ENCODE data around the gene PRKAR1B. TPM values are rescaled to one million over a fixed set of nuclear protein-coding genes. Genes with fewer than 3 reads are reported as not detected.

Gene PRKAR1B
- total RNA-seq, 1 donor from 2014 or later = 14.0 TPM

DNA sequence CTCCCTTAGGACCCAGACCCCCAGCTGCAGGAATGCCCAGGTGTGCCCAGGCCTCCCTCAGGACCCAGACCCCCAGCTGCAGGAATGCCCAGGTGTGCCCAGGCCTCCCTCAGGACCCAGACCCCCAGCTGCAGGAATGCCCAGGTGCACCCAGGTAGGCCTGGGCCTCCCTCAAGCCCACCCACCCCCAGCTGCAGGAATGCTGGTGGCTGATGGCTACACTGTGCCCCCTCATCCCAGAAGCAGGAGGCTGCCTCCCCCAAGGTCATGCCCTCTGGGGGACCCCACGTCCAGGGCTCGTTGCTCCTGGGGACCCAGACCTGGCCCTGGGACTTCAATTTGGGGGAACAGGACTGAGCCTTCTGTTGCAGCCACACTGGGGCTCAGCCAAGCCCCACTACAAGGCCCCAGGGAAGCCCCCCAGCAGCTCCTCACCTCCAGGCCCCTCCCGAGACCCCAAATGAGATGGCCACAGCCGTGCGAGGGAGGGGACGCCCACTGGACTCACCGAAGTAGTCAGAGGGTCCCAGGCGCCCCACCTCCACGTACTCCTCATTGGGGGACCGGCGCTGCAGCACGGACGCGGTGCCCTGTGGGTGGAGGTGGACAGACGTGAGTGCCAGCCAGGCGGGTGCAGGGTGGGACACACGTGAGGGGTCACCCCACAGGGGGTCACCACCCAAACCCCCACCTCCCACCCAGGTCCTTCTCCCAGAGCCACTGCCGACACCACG, 176.0 kb downstream of the PRKAR1B start:
- DNase-seq (ENCODE audit: low read depth) = no peak
- no peaks in the 10 kb centered on the region for H3K27me3 ChIP-seq (ENCODE audit: control insufficient read depth, insufficient read depth, low read length)
- no peak overlapping the region for H3K4me3 ChIP-seq (ENCODE audit: low read depth, low read length)
- TF ChIP-seq, protein P1, sequence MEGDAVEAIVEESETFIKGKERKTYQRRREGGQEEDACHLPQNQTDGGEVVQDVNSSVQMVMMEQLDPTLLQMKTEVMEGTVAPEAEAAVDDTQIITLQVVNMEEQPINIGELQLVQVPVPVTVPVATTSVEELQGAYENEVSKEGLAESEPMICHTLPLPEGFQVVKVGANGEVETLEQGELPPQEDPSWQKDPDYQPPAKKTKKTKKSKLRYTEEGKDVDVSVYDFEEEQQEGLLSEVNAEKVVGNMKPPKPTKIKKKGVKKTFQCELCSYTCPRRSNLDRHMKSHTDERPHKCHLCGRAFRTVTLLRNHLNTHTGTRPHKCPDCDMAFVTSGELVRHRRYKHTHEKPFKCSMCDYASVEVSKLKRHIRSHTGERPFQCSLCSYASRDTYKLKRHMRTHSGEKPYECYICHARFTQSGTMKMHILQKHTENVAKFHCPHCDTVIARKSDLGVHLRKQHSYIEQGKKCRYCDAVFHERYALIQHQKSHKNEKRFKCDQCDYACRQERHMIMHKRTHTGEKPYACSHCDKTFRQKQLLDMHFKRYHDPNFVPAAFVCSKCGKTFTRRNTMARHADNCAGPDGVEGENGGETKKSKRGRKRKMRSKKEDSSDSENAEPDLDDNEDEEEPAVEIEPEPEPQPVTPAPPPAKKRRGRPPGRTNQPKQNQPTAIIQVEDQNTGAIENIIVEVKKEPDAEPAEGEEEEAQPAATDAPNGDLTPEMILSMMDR (IDR thresholded peaks at IDR 0.05; ENCODE audit: insufficient read depth, low read length, severe bottlenecking) = no peak
- no peak for FAIRE-seq
- H3K36me3 ChIP-seq (ENCODE audit: control insufficient read depth, insufficient read depth, low read length) = no peaks in the 10 kb centered on the region

DNA sequence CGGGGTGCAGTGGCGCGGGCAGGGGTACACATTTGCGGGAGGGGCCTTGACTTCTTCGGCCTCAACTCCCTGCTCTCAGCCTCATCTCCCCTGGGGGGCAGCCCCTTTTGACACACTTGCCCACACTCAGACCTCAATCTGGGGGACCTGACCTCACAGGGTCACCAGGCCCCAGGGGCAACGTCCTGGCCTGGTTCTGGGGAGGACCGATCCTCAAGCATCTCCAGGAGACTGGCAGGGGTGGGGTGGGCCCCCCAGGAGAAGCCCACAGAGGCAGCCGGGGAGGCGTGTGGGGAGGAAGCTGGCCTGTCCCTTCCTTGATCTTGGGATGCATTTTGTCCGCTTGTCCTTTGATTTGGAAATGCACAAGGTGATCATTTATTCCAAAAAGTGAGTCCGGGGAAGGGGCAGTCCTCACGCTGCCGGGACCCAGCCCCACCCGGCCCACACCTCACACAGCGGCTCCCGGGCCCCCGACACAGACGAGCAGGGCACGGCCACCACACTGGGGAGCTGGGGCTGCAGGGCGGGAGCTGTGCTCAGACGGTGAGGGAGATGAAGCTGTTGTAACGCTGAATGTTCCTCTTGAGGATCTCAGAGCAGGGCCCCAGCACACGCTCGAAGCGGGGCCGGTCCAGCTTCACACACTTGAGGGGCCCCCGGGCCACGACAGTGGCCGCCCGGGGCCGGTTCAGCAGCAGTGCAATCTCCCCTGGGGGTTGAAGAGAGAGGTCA, 177.0 kb downstream of the PRKAR1B start:
- FAIRE-seq = no peak
- H3K27me3 ChIP-seq (ENCODE audit: control insufficient read depth, insufficient read depth, low read length) = no peaks in the 10 kb centered on the region
- no peaks in the 10 kb centered on the region for H3K36me3 ChIP-seq (ENCODE audit: control insufficient read depth, insufficient read depth, low read length)
- DNase-seq (ENCODE audit: low read depth) = no peak
- H3K4me3 ChIP-seq (ENCODE audit: low read depth, low read length) = no peak overlapping the region
- TF ChIP-seq, protein P1 (IDR thresholded peaks at IDR 0.05; ENCODE audit: insufficient read depth, low read length, severe bottlenecking) = no peak

DNA sequence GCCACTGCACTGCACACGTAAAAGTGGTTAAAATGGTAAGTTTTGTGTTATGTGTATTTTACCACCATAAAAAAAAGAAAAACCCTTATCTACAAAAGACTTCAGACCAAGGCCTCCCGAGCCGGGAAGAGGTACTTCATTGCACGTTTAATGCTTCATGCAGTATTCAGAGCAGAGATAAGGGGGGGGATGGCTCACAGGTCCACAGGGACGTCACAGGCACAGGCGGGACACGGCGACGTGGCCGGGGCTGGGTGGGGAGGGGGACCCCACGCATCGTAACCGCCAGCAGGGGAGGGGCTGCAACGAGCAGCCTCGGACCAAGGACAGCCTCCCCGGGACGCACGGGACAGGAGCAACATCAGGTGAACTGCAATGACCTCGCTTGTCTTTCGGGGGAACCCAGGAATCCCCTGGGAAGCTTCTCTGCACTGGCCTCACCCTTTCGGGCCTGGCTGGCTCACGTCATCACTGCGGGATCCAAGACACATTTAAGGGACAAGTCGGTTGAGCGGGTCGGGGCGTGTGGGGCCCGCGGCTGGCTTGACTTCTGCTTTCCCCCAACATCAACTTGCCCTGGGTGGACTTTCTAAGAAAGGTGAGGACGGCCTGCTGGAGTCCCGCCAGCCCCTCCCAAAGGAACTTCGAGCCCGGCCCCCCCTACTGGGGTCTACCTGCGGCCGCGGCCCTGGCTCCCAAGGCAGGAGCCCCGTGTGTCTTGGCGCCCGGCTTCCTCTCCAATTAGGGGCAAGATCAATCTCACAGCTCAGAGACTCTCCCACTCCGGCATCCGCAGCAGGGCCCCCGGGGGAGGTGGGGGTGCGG, 177.8 kb downstream of the PRKAR1B start:
- TF ChIP-seq, protein P1 (IDR thresholded peaks at IDR 0.05; ENCODE audit: insufficient read depth, low read length, severe bottlenecking) = no peak
- H3K36me3 ChIP-seq (ENCODE audit: control insufficient read depth, insufficient read depth, low read length) = no peaks in the 10 kb centered on the region
- H3K4me3 ChIP-seq (ENCODE audit: low read depth, low read length) = no peak overlapping the region
- no peak for FAIRE-seq
- DNase-seq (ENCODE audit: low read depth) = no peak
- H3K27me3 ChIP-seq (ENCODE audit: control insufficient read depth, insufficient read depth, low read length) = no peaks in the 10 kb centered on the region

DNA sequence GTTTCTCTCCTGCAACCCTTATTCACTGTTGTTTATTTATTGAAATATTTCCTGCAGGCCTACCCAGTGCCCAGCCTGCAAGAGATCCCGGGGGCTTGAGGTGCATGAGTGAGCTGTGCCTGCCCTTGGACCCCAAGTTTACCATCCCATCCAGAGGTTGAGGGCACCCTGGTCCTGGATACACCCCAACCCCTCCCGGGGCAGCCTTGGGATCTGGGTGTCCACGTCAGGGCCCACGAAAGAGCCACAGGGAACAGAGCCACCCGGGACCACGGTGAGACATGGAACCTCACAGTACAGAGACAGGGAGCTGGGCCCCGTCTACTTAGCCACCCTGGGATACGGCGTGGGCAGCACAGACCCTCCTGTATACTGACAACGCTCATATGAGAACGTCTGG, 178.7 kb downstream of the PRKAR1B start:
- Histone ChIP-seq H3K36me3 (ENCODE audit: control insufficient read depth, insufficient read depth, low read length) (no peaks in the 10 kb centered on the region), H3K4me3 (ENCODE audit: low read depth, low read length) (no peak overlapping the region), H3K27me3 (ENCODE audit: control insufficient read depth, insufficient read depth, low read length) (no peaks in the 10 kb centered on the region)
- no peak for DNase-seq (ENCODE audit: low read depth)
- no peak for FAIRE-seq
- TF ChIP-seq, protein P1 (IDR thresholded peaks at IDR 0.05; ENCODE audit: insufficient read depth, low read length, severe bottlenecking) = no peak

DNA sequence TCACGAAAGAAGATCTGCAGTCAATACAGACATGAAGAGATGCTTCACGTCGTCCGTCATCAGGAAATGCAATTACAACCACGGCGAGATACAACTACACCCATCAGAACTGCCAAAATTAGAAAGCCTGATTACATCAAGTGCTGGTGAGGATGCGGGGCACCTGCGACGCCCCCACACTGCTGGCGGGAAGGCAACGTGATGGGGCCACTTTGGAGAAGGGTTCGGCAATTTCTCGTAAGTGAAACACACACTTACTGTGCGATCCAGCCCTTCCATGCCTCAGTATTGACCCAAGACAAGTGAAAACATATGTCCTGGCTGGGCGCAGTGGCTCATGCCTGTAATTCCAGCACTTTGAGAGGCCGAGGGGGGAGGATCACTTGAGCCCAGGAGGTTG, 181.6 kb downstream of the PRKAR1B start:
- TF ChIP-seq, protein P1 (IDR thresholded peaks at IDR 0.05; ENCODE audit: insufficient read depth, low read length, severe bottlenecking) = no peak
- H3K4me3 ChIP-seq (ENCODE audit: low read depth, low read length) = no peak overlapping the region
- H3K36me3 ChIP-seq (ENCODE audit: control insufficient read depth, insufficient read depth, low read length) = no peaks in the 10 kb centered on the region
- DNase-seq (ENCODE audit: low read depth) = no peak
- H3K27me3 ChIP-seq (ENCODE audit: control insufficient read depth, insufficient read depth, low read length) = no peaks in the 10 kb centered on the region
- FAIRE-seq = no peak

Measured in bronchial epithelial cell (primary cell).